GM18868 (cell line): ENCODE results near the gene IPO11.
"Not testable (repeated sequence)": the region's sequence is repeated elsewhere in the genome, so short reads cannot be mapped to it uniquely, and the experiment has no call there.

Experiments
- ATAC-seq: cut with Tn5 transposase; IDR thresholded peaks from one replicate; pipeline ENCODE4 v1.9.1; 2021; ENCODE audit warnings: mild to moderate bottlenecking, moderate library complexity; ENCODE audit not compliant: unreplicated experiment

The IPO11 gene

DNA sequence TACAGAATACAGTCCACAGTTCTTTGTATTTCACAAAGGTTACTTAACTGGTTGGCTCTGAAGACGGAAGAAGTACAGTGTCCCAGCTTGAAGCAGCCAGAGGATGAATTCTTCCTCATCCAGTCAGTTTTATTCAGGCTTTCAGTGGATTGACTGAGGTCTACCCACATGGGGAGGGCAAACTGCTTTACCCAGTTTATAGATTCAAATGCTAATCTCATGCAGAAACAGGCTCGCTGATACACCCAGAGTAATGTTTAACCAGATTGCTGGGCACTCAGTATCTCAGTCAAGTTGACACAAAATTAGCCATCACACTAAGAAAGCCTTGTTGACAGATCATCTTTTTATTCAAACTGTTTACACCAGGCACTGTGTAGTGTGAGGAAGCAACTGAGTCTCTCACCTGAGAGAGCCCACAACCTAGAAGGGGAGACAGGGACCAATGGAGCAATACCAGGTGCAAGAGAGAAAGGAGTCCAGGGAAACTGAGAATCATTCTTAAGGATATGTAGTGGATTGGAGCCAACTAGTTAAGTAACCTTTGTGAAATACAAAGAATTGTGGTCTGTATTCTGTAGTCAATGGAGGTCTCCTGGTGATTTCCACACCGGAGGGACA is 181.9 kb downstream of the IPO11 start:
- no peak for ATAC-seq

DNA sequence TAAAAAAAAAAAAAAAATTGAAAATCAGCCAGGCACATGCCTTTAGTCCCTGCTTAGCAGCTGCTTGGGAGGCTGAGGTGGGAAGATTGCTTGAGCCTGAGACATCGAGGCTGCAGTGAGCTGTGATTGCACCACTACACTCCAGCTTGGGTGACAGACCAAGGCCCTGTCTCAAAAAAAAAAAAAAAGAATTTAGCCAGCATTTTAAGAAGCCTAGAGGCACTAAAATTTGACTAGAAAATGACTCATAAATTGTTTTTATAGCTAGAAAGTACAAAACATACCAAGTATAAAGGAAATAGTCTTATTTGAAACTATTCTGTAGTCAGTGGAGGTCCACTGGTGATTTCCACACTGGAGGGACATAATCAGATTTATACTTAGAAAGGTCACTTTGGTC is 183.5 kb downstream of the IPO11 start:
- no peak for ATAC-seq

DNA sequence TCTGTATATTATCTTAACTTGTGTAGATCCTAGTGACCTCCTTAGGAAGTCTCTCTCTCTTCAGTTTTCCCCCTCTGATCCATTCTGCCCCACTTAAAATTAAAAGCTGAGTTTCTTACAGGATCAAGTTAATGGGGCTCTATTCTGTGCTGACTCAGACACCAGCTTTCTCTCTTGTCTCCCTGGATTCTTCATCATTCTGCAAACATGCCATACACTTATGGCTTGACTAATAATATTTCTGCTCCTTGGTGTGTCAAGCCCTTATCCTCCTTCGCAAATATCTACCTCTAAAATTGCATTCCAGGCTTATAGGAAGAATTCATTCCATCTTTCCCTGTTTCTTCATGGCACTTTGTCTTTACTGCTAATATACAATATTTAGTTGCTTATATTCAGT is 184.1 kb downstream of the IPO11 start:
- ATAC-seq = no peak

DNA sequence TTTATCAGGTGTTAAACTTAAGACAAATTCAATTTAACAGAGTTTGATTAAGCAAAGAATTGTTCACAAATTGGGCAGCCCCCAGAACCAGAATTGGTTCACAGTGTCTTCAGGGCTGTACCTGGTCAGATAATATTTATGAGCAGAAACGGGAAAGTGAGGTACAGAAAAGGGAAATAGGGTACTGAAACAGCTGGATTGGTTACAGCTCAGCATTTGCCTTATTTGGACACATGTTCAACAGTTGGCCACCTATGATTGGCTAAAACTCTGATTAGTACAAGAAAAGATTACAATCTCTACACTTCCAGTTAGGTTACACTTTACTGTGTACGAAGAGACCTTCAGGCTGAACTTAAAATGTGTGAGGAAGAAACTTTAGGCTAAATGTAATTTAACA is 184.8 kb downstream of the IPO11 start:
- no peak for ATAC-seq

DNA sequence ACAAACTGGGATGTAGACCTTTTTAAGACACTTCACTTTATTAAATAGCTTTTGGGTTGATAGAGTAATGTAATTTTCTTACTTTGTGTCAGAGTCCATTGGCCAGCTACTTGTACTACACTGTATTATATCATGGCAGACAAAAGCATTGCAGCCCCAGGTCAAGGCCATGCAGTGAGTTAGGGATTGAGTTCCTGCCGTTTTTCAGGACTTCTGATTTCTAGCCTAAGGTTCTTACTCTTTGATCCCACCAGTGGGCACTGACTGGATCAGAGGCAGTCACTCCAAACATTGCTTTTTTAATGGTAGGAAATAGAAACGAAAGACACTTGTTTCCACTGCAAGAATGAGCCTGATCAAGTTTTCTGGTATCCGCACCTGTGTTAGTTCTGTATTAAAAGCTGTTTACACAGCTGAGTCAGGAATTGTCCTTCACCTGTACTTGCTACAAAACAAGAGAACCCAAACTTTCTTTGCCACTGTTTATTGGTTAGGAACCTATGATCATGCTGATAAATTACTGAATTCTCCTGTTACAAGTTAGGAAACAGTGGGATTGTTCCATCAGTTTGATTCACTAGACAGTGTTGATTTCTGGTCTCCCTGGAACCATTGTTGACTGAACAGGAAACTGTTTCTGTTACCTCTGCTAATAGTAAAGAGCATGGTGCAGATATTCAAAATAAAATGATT is 188.1 kb downstream of the IPO11 start:
- no peak for ATAC-seq

DNA sequence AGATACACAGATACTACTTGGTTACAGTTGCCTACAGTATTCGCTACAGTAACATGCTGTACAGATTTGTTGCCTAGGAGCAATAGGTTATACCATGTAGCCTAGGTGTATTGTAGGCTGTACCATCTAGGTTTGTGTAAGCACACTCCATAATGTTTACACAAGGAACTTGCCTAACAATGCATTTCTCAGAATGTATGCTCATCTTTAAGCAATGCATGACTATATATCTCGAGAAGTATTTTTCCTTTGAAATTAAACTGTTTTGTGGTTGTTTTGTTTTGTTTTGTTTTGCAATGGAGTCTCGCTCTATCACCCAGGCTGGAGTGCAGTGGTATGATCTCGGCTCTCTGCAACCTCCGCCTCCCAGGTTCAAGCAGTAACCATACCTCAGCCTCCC is 191.4 kb downstream of the IPO11 start:
- no peak for ATAC-seq

DNA sequence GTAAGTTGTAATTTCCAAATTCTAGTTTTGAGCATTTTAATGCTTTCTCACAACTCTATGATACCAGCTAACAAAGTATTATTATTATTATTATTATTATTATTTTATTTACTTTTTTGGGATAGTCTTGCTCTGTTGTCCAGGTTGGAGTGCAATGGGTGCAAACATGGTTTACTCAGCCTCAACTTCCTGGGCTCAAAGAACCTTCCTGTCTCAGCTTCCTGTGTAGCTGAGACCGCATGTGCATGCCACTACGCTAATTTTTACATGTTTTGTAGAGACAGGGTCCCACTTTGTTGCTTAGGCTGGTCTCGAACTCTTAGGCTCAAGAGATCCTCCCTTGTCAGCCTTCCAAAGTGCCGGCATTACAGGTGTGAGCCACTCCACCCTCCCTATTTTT is 193.1 kb downstream of the IPO11 start:
- ATAC-seq = no peak

DNA sequence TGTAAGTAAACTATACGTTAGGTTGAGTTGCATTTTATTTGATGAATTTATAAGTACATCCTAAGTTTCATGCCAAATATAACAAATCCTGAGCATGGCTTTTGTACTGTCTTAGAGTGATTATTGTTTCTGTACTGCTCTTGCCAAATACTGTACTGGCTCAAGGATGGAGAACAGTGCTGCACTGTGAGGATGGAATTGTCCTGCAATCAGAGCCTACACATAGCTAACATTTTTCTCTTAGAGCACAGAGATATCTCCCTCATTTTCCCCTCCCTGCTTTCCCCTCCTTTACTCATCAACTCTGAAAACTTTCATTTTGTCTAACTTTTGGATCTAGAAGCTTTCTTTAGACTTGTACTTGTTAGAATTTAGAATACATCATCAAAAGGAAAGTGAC is 194.3 kb downstream of the IPO11 start:
- no peak for ATAC-seq

DNA sequence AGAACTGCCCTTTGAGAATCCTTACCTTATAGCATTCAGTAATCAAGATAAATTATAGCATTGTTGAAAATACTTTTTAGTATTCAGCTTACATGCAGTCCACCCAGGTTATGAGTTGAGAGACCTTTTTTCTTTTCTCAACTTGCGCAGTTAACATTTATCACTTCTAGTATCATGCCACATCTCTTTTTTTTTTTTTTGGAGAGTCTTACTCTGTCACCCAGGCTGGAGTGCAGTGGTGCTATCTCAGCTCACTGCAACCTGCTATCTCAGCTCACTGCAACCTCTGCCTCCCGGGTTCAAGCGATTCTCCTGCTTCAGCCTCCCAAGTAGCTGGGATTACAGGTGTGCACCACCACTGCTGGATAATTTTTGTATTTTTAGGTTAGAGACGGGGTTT is 195.1 kb downstream of the IPO11 start:
- ATAC-seq = no peak

DNA sequence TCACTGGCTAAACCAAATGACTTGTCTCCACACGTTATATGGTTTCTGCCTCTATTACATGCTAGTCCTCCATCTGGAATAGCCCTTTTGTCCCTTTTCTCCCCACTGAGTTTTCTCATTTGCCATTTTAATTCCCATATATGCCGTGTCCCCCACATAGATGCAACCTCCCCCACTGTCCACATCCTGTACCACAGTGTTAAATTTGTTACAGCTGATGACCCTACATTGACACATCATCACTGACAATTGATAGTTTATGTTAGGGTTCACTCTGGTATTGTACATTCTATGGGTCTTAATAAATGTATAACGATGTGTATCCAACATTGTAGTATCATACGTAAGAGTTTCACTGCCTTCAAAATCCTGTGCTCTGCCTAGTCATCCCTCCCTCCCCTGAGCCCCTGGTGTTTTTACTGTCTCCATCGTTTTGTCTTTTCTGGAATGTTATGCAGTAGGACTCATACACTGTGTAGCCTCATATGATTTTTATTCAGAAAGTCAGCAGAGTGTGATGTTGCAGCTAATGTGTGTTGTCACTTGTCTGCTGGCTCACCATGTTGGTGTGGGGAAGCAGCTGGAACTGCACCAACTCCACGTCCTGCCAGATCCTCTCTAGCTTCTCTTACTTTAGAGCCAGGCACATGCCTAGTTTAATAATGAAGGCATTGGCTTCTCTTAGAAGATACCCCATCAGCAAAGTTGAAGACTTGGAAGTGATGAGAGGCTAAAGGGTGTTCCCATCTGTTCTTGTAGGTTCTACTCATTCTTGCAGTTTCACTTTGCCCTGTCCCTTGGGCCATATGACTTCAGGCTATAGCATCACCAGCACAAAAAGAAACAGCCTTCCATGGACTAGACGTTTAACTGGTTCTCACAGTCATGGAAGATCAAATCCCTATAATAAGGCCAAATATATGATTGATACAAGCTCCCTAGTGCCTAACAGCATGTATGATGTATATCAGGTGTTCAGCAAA is 196.3 kb downstream of the IPO11 start:
- no peak for ATAC-seq

DNA sequence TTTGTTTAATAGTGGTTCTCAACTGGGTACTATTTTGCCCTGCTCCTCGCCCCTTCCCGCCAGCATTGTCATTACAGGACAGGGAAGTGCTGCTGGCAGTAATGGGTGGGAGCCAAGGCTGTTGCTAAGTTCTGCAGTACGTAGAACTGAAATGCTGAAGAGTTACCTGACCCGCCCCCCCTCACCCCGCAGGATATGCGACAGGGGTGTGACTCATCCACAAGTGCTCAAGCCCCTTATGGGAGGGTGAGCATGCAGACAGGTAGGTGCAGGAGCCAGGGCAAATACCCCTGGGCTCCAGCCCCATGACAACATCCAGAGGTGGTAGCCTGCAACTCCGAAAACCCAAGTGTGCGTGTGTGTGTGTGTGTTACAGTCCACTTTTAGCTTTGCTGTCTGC is 201.8 kb downstream of the IPO11 start:
- no peak for ATAC-seq

DNA sequence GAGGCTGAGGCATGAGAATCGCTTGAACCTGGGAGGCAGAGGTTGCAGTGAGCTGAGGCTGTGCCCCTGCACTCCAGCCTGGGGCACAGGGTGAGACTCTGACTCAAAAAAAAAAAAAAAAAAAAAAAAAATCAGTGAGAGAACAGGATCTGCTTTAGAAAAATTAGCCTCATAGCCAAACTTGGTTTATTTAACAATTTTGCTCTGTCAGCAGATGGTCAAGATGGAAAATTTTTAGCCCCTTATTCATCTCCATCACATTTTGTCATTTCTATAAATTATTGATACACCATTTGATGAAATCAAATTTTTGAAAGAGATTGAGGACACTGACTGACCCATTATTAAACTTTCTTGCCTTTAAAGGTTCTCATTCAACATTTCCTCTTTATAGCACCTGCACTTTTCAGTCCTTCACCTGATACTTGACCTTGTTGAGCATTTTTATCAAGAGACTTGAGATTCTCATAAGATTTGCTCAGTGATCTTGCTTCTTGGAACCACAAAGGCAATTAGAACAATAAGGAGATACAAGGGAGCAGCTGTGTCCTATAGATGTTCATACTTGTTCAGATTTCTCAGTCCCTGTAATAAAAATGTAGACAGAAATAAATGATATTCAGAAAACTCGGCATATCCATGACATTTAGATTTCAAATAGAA is 204.2 kb downstream of the IPO11 start:
- no peak for ATAC-seq

DNA sequence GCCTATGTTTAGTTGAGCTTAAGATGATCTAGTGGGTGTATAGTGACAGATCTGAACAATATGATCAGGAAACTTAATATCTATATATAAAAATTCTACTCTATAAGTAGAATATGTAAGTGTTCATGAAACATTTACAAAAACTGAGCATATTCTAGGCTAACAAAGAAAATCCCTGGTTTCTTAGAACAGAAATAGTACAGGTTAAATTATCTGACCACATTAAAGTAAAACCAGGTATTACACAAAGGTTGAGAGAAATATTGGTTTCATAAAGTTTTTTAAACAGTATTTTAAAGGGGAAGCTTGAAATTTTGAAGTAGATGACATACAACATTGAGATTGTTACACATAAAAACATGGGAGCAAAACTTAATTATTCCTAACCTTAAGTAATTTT is 205.4 kb downstream of the IPO11 start:
- ATAC-seq = no peak

DNA sequence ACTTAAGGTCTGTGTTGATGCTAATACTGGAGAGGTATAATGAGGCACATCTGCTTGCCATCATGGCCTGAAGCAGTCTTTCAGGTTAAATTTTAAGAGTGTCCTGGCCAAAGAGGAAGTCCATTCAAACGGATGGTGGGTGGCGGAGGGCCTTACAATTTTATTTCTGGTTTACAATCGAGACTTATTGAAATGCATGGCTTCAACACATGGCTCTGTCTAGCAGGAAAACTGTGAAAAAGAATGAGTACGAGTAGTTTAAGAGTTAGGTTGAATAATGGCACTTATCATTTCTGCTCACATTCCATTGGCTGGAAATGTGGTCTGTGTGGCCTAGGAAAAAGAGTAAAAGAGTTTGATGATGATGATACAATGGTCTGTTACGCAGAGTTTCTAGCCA is 208.2 kb downstream of the IPO11 start:
- no peak for ATAC-seq

DNA sequence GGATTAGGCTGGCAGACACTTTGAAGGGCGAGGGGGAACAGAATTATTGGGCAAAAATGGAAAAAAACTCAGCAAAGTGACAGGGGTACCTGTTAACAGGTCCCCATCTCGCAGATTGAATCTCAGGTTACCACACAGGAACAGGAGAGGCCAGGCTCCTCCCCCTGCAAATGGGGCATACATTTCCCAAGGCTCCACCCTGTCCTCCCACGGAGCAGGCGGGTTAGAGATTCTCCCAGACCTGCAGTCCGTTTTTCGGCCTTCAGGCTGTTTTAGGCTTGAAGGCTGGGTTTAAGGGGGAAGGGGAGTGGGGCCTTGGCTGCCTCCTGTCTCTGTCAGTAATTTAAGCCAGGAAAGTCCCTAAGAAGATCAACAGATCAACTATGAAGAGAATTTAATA is 208.7 kb downstream of the IPO11 start:
- ATAC-seq = no peak

DNA sequence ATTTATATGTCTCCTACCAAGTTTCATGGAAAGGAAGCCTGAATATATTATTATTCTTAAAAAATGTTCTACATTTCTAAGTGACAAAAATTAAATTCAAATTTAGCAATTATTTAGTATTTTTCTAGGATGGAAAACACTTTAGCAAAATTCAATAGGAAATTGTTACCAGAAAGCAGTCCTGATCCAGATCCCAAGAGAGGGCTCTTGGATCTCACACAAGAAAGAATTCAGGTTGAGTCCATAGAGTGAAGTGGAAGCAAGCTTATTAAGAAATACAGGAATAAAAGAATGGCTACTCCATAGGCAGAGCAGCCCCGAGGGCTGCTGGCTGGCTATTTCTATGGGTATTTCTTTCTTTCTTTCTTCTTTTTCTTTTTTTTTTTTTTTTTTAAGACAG is 210.7 kb downstream of the IPO11 start:
- no peak for ATAC-seq

DNA sequence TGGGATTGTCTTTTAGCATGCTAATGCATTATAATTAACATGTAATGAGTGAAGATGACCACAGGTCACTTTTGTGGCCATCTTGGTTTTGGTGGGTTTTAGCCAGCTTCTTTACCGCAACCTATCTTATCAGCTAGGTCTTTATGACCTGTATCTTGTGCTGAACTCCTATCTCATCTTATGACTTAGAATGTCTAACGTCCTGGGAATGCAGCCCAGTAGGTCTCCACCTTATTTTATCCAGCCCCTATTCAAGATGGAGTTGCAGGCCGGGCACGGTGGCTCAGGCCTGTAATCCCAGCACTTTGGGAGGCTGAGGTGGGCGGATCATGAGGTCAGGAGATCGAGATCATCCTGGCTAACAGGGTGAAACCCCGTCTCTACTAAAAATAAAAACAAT is 211.9 kb downstream of the IPO11 start:
- not testable (repeated sequence) for ATAC-seq

DNA sequence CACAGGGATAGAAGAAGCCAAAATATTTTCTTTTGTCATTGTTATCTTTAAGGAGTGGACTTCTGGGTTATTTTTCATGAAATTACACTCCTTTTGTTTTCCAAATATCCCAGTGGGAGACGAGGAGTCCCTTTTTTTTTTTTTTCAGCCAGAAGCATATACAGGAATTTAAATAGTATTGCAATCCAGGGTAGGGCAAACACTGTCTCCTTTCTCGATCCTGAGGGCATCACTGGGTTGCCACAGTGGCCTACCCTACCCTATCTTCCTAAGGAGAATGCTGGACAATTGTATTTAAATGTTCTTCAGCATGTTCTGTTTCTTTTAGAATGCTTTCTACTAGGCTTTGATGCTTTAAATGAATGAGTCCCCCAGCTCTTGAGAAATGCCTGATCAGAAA is 214.0 kb downstream of the IPO11 start:
- no peak for ATAC-seq

DNA sequence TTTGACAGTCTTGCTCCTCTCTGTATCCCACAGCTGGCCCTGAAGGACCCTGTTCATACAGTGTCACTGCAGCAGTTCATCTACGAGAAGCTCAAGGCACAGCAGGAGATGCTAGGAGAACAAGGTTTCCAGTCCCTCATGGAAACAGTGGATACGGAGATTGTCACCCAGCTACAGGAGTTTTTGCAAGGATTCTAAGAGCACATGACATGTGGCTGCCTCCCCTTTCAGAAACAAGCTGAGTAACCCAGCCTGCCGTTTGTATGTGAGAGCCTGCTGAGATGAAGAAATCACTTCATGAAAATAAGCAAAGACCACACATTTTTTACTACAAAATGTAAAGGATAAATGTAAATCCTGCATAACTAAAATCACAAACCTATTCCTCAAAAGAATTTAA is 214.6 kb downstream of the IPO11 start:
- no peak for ATAC-seq

DNA sequence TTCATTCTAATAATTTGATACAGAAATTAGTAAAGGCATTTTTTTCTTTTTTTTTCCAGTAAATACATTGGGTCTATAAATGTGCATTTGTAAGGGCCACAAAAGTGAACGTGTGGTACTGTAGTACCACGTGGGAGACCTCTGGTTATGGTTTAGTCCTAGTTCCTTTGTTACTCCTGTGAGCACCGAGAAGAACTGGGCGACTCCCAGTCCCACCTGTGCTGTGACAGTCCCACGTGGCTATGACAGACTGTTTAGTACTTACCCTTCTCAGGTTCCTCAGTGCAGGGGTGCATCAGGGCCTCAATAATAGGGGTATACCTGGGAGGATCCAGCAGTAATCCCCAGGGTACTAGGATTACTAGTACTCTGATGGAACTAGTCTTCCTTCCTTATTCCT is 215.3 kb downstream of the IPO11 start:
- ATAC-seq = no peak

DNA sequence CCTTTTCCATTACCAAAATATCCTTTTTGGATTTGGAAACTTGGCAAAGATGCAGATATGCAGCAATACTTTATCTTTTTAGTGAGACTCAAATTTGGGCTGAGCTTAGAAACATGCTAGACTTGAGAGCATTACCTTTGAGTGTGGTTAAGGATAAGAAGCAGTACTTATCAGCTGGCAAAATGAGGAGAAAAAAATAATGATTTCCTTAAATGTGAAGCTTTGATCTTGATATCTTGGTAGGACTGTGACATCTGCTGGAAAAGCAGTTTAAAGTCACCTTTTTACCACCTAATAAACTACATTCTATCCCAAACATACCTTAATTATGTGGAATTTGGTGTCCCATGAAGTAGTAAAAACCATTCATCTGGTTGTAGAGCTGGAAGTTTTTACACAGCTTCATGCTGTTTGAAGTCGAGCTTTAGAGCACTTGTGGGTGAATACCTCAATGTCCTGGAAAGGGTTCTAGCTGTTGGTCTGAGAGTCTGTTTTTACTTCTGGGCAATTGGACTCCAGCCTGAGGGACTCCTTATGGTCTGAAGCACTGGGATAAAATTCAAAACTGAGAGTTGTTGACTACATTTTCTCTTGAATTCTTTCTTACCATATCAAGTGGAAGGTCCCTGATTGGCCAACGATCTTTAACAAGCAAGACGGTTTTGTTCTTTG is 219.5 kb downstream of the IPO11 start:
- ATAC-seq = no peak
